Stimulated activated CD4-positive, alpha-beta T cell treated with anti-CD3 and anti-CD28 coated beads, Interleukin-2, amount 100 ng/mL, for 4 hours (primary cell): ENCODE results near the gene SEMA4B.
"Not testable (repeated sequence)": the region's sequence is repeated elsewhere in the genome, so short reads cannot be mapped to it uniquely, and the experiment has no call there.

ENCODE experiments used
- DNase-seq: peaks from one replicate; pipeline ENCODE4 v3.0.0-alpha.2; 2020; ENCODE audit warnings: low read depth

SEMA4B gene

GRCh38 chr15:90261811-90262210 lies 60.7 kb downstream of the SEMA4B start:
- no peak for DNase-seq

- DNase-seq, result no peak
Observed at GRCh38 chr15:90262426-90262825, 61.3 kb downstream of the SEMA4B start.

- DNase-seq, result peak; percentile 6
Observed at GRCh38 chr15:90264671-90265070, 63.5 kb downstream of the SEMA4B start.

- DNase-seq, result peak; percentile 86
Observed at GRCh38 chr15:90265271-90266060, 64.3 kb downstream of the SEMA4B start, which contains the start of gene NGRN. Gene NGRN (plus strand): TSS chr15:90265672. CDS start chr15:90265713, 41 bp downstream.

- DNase-seq, result peak; percentile 15
Observed at GRCh38 chr15:90266061-90266431, 64.9 kb downstream of the SEMA4B start.

- no peak for DNase-seq
Observed at GRCh38 chr15:90266485-90266884, 65.4 kb downstream of the SEMA4B start.

GRCh38 chr15:90268415-90268814 lies 67.3 kb downstream of the SEMA4B start:
- DNase-seq, result no peak

- DNase-seq, result no peak
Observed at GRCh38 chr15:90270502-90271150, 69.5 kb downstream of the SEMA4B start.

- DNase-seq, result no peak
Observed at GRCh38 chr15:90271459-90272166, 70.5 kb downstream of the SEMA4B start.

- not testable (repeated sequence) for DNase-seq
Observed at GRCh38 chr15:90278467-90278866, 77.3 kb downstream of the SEMA4B start.
